Ovary (tissue), 3 donors: ENCODE measurements around the gene ASF1B.

Experiments used
- CTCF ChIP-seq, 3 donors: fragments of 450-650 bp in 2 of 3; fragments of 200-600 bp in 1 of 3; IDR thresholded peaks; one replicate each; pipeline versions ENCODE4 v1.5.1 to v1.8.0; 2016 to 2022; ENCODE audit warnings: antibody characterized with exemption in 3 of 3, mild to moderate bottlenecking in 1 of 3
- EP300 ChIP-seq: sonication (generic); formaldehyde crosslinking; IDR thresholded peaks from one replicate; pipeline ENCODE4 v1.6.1; 2017; ENCODE audit warnings: antibody characterized with exemption
- POLR2A ChIP-seq: fragments of 450-650 bp; IDR thresholded peaks from one replicate; pipeline ENCODE4 v1.6.1; 2017; ENCODE audit warnings: antibody characterized with exemption, mild to moderate bottlenecking, moderate library complexity
- donor health status: DM: no; HTN: no; CAD: no.

GRCh38 chr19:14093117-14093823 is 43.1 kb downstream of the ASF1B start:
- TF ChIP-seq POLR2A (no peak), EP300 (no peak), CTCF (IDR thresholded peaks at IDR 0.05) (no peak)
